H1 (cell line): ENCODE results near the gene FAM162B.

Experiments
- ATF2 ChIP-seq: IDR thresholded peaks from 2 replicates; pipeline ENCODE4 v1.6.1; 2012; ENCODE audit warnings: low read length, inconsistent platforms
- CHD2 ChIP-seq: IDR thresholded peaks from 2 replicates; pipeline ENCODE4 v1.6.1; 2012; ENCODE audit warnings: low read length, improper control_type of control experiment
- CTCF ChIP-seq, 3 experiments: IDR thresholded peaks; 1 replicate in 2 of 3; 2 replicates in 1 of 3; pipeline versions ENCODE4 v1.5.1 to v1.6.1; 2011; ENCODE audit warnings: low read length in 3 of 3, mild to moderate bottlenecking in 3 of 3, inconsistent platforms in 2 of 3, low read depth in 1 of 3, moderate library complexity in 1 of 3; ENCODE audit not compliant: insufficient read depth in 1 of 3; ENCODE audit errors: control extremely low read depth in 1 of 3
- EZH2 ChIP-seq: fragments of 200-600 bp; sonication (generic); IDR thresholded peaks from 2 replicates; pipeline ENCODE4 v1.7.1; 2012; ENCODE audit warnings: low read depth, mild to moderate bottlenecking, moderate library complexity, low read length, inconsistent platforms; ENCODE audit not compliant: severe bottlenecking
- HDAC6 ChIP-seq: IDR thresholded peaks from one replicate; pipeline ENCODE4 v1.7.1; 2012; ENCODE audit warnings: low read depth, mild to moderate bottlenecking, inconsistent platforms, low read length, moderate library complexity
- JUND ChIP-seq: IDR thresholded peaks from 2 replicates; pipeline ENCODE4 v1.6.1; 2011; ENCODE audit warnings: mild to moderate bottlenecking, improper control_type of control experiment, low read length
- NRF1 ChIP-seq: IDR thresholded peaks from 2 replicates; pipeline ENCODE4 v1.6.1; 2011; ENCODE audit warnings: mild to moderate bottlenecking, low read depth, low read length, improper control_type of control experiment
- SP1 ChIP-seq: IDR thresholded peaks from 2 replicates; pipeline ENCODE4 v1.6.1; 2011; ENCODE audit warnings: low read depth, low read length
- SRF ChIP-seq: IDR thresholded peaks from 2 replicates; pipeline ENCODE4 v1.6.1; 2011; ENCODE audit warnings: mild to moderate bottlenecking, low read depth, low read length, moderate library complexity

GRCh38 chr6:116745176-116745575 lies 20.3 kb downstream of the FAM162B start:
- TF ChIP-seq JUND = no peak
- TF ChIP-seq CTCF (IDR thresholded peaks at IDR 0.05; ENCODE audit: control extremely low read depth in 1 of 3, insufficient read depth in 1 of 3, low read depth in 1 of 3, low read length in 3 of 3) = no peak
- TF ChIP-seq HDAC6 = no peak
- TF ChIP-seq ATF2 = no peak
- no peak for TF ChIP-seq SRF
- TF ChIP-seq SP1 = no peak
- no peak for TF ChIP-seq NRF1
- no peak for TF ChIP-seq EZH2
- TF ChIP-seq CHD2 = no peak
